Medulla oblongata (tissue), 1 donor: ENCODE measurements around the gene SLC5A3.

Source experiments
- DNase-seq: peaks from one replicate; pipeline ENCODE4 v3.0.0-alpha.2; 2015; ENCODE audit errors: extremely low spot score

Gene SLC5A3

GRCh38 chr21:34073032-34073748, at the start of gene SLC5A3, which contains the start of gene MRPS6:
TSS of gene SLC5A3 (plus strand) at chr21:34073578. CDS start at chr21:34095199, 21,621 bp downstream.
TSS of gene MRPS6 (plus strand) at chr21:34073578. CDS start at chr21:34073701, 123 bp downstream.
- DNase-seq: peak; percentile 81

GRCh38 chr21:34023691-34024373, 49.5 kb upstream of the SLC5A3 start:
- DNase-seq: no peak

- no peak for DNase-seq
Measured at GRCh38 chr21:34024374-34024693, 49.0 kb upstream of the SLC5A3 start.

GRCh38 chr21:34027721-34028461, 45.5 kb upstream of the SLC5A3 start:
- no peak for DNase-seq

GRCh38 chr21:34029743-34030528, 43.4 kb upstream of the SLC5A3 start:
- peak; percentile 36 for DNase-seq

GRCh38 chr21:34031835-34032370, 41.5 kb upstream of the SLC5A3 start:
- DNase-seq: no peak

GRCh38 chr21:34034369-34035014, 38.9 kb upstream of the SLC5A3 start:
- no peak for DNase-seq

- DNase-seq: no peak
Measured at GRCh38 chr21:34035619-34036354, 37.6 kb upstream of the SLC5A3 start.

- no peak for DNase-seq
Measured at GRCh38 chr21:34037009-34037795, 36.2 kb upstream of the SLC5A3 start.

GRCh38 chr21:34039678-34040382, 33.5 kb upstream of the SLC5A3 start:
- DNase-seq: no peak

- no peak for DNase-seq
Measured at GRCh38 chr21:34042735-34043134, 30.6 kb upstream of the SLC5A3 start.

- DNase-seq: no peak
Measured at GRCh38 chr21:34043333-34043732, 30.0 kb upstream of the SLC5A3 start.

- no peak for DNase-seq
Measured at GRCh38 chr21:34046917-34047316, 26.5 kb upstream of the SLC5A3 start.

- DNase-seq: no peak
Measured at GRCh38 chr21:34047835-34048234, 25.5 kb upstream of the SLC5A3 start.

GRCh38 chr21:34052171-34052570, 21.2 kb upstream of the SLC5A3 start:
- no peak for DNase-seq

GRCh38 chr21:34054259-34054658, 19.1 kb upstream of the SLC5A3 start:
- no peak for DNase-seq

- no peak for DNase-seq
Measured at GRCh38 chr21:34055615-34056014, 17.8 kb upstream of the SLC5A3 start.

GRCh38 chr21:34061983-34062382, 11.4 kb upstream of the SLC5A3 start:
- DNase-seq: no peak

GRCh38 chr21:34065027-34065426, 8.4 kb upstream of the SLC5A3 start:
- DNase-seq: no peak
